Umbilical cord (tissue), 2 donors: ENCODE data around the gene ZNF726. TPM values are rescaled to one million over a fixed set of nuclear protein-coding genes. Genes with fewer than 3 reads are reported as not detected.
"Not testable (repeated sequence)": the region's sequence is repeated elsewhere in the genome, so short reads cannot be mapped to it uniquely, and the experiment has no call there.

ENCODE experiments used
- DNase-seq: peaks from one replicate; pipeline ENCODE4 v3.0.0-alpha.2; 2015; ENCODE audit warnings: low spot score
- total RNA-seq: library from RNA; depleted of rRNA; stranded (reverse); fragments of >200 nt; gene quantifications from one replicate; pipeline ENCODE4 v1.2.3, GENCODE V29; 2014; ENCODE audit warnings: low replicate concordance; ENCODE audit not compliant: insufficient read depth

ZNF726 gene
- total RNA-seq = 12.0 TPM

DNA sequence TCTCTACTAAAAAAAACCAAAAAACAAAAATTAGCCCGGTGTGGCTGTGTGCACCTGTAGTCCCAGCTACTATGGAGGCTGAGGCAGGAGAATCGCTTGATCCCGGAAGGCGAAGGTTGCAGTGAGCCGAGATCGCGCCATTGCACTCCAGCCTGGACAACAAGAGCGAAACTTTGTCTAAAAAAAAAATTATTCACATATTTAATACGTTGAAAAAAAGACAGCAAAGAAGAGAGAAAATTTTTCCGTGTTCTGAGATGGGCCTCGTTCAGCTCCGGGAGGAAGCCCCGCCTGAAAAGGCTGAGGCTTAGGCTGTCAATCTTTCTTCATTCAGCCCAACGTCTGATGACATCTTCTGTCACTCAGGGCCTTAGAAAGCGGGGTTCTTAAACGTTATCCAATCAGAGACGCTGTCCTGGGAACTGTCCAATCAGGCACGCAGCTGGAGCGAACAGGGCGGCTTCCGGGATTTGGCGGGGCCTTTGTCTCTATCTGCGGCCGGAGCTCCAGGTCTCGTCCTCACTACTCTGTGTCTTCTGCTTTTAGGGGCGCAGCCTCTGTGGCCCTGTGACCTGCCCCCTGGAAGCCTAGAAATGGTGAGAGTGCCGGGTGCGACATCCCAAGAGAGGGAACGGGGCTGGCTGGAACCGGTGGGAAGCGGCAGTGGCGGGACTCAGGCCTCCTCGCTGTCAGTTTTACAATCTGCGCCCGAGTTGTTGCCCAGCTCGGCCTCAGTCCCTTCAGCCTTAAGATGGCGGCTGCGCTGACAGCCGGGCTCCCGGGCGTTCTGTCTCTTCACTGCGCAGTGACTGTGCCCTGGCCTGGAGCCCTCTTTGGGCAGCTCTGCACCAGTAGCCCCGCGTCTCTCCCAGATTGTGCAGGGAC is at the start of gene ZNF726:
Gene ZNF726 (plus strand): TSS at position 485 of the 885 bp plus-strand sequence. CDS start 109 bp downstream, at position 594.
- DNase-seq = peak; percentile 97

DNA sequence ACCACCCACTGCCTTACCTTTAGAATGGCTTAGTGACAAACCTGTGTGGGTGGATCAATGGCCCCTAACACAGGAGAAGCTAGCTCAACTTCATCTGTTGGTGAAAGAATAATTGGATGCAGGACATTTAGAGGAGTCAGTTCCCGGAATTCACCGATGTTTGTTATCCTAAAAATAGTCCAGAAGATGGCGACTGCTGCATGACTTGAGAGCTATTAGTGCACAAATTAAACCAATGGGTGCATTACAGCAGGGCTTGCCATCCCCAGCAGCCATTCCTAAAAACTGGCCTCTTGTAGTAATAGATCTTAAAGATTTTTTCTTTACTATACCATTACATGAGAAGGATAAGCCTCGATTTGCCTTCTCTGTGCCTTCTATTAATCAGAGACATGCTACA is 46.8 kb upstream of the ZNF726 start:
- no peak for DNase-seq

- no peak for DNase-seq
Observed at GRCh38 chr19:23868630-23869029, 46.1 kb upstream of the ZNF726 start.

- DNase-seq = no peak
Observed at GRCh38 chr19:23872282-23872919, 42.3 kb upstream of the ZNF726 start.

DNA sequence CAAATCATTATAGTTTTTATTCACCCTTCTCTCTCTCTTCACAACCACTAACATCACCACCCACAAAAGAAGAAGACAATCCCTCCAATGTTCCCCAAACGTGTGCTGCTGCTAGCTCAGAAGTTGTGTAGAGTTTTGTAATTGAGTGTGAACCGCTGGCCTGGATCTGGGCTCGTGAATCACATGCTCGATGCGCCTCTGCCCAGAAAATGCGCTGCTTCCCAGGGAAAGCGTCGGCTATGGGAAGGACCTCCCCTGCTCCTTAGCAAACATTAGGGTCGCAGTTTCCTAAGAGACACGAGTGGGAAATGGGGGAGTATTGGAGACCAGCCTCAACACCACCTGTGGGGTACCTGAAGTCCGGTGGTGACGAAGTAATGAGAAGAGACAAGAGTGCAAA is 38.4 kb upstream of the ZNF726 start:
- no peak for DNase-seq

DNA sequence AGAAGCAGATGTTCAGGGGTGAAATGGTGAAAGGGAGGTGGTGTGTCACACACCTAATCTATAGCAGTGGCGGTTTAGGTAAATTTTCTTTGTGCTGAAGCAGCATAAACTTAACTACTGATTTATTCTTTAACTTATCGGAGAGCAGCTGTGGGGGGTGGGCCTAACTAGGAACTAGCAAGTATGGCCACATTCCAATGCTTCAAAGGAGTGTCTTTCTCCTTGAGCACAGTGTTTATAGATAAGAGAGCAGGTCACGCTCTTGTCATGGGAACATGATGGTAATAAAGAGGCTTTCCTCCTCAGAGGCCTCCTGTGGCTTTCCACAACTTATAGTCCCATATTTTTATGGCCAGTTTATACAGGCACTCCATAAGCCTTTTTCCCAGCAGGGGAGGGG is 37.9 kb upstream of the ZNF726 start:
- DNase-seq = peak; percentile 24

DNA sequence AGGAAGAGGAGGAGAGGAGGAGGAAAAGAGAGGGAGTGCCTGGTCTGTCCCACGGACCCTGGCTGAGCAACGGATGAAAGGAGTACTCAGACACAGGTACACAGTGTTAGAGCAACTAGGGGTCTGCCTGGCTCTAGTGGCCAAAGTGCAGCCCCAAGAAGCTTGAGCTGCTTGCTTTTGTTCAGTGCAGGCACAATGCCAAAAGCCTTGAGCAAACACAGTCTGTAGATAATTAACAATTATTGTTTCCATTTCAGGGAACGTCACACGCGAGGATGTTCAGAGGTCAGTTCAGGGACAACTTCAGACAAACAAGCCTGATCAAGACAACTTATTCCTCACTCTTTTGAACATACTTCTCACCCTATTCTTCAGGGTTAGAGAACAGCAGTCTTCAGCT is 32.2 kb upstream of the ZNF726 start:
- no peak for DNase-seq

- DNase-seq = no peak
Observed at GRCh38 chr19:23884363-23884762, 30.3 kb upstream of the ZNF726 start.

DNA sequence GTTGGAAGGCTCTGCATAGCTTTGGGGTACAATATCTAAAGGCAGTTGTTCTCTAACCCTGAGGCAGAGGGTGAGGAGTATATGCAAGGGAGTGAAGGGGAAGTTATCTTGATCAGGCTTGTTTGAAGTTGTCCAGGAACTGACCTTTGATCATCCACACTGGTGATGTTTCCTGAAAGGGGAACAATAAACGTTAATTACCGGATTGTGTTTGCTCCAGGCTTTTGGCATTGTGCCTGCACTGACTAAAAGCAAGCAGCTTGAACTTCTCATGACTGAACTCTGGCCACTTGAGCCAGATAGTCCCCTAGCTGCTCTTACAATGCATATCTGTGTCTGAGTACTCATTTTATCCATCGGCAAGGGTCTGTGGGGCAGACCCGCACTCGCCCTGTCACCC is 27.0 kb upstream of the ZNF726 start:
- DNase-seq = no peak

- not testable (repeated sequence) for DNase-seq
Observed at GRCh38 chr19:23896096-23896495, 18.6 kb upstream of the ZNF726 start.

DNA sequence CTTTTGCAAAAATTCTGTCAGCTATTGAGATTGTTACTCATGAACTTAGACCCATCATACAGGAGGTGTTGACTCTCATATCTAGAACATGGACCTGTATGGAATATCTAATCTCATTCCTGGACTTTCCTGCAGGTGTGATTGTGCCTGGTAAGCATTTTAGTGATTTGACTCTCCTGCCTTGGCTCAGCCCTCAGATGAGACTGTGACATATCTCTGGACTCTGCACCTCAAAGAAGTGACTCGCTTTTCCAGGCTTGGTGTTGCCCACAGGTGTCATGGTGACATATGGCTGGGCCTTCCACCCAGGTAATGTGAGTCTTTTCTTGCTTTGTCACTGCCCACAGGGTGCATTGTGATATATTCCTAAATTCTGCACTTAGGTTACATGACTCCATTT is 17.8 kb upstream of the ZNF726 start:
- no peak for DNase-seq

DNA sequence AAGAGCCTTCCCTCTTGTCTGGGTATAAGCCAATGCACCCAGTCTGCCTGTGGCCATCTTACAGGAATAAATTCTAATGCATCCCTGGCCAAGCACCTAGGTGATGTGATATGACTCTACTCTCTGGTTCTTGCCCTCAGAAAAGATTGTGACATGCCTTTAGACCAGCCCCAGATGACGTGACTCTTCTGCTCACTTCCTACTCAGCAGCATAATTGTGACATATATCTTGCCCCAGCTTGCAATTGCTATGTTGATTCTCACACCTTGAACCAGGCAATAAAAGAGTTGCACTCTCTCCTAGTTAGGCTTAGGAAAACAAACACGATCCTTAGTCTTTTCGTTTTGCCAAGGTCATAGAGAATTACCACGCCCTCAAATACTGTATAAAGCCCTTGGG is 13.3 kb upstream of the ZNF726 start:
- DNase-seq = no peak

- DNase-seq = no peak
Observed at GRCh38 chr19:23904406-23904805, 10.3 kb upstream of the ZNF726 start.

- no peak for DNase-seq
Observed at GRCh38 chr19:23905771-23906170, 8.9 kb upstream of the ZNF726 start.

DNA sequence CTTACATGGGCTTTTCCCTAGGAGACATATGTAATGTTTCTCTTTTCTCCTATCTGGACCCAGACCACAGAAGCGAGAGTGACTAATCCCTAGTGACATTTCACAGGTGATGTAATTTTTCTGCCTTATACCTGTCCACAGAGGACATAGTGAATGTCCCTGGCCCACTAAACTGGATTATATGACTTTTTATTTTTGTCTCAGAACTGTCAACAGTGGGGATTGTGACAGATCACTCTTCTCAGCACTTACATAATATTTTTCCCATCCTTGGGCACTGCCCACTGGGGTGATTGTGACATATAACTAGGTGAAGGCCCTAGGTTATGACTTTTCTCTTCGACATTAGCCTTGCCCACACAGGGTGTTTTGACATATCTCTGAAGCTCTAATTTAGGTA is 7.9 kb upstream of the ZNF726 start:
- DNase-seq = no peak

DNA sequence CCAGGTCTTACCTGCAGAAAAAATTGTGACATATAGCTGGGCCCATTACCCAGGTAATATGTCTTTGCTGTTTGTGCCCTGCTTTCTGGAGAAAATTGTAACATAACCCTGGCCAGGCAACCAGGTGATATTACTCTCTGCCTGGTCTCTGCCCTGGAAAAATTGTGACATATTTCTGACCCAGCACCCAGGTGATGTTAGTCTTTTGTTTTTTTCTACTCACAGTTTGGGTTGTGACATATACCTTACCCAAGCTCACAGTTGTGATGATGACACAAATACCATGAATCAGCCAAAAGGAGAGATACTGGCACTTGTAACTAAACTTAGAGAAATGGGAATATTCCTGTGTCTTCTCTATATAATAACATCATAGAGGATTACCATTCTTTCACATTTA is 6.5 kb upstream of the ZNF726 start:
- DNase-seq = no peak

DNA sequence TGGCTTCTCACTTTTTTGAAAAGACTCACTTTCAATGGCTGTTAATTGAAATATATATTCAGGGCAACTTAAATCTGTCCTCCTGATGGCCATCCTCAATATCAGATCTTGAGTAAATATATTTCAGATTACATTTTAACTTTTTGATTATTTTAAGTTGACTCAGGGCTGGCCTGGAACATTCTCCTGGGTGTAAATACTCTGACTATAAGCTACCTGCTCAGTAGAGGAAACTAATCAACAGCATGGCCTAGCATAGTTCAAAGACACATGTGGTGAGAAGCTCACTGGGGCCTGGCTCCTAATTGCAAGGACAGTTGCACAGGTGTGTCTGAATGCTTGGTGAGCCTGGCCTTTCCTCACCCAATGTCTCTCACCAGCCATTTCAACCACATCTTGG is 5.5 kb upstream of the ZNF726 start:
- no peak for DNase-seq

GRCh38 chr19:23913931-23914330 is 755 bp upstream of the ZNF726 start:
- no peak for DNase-seq

DNA sequence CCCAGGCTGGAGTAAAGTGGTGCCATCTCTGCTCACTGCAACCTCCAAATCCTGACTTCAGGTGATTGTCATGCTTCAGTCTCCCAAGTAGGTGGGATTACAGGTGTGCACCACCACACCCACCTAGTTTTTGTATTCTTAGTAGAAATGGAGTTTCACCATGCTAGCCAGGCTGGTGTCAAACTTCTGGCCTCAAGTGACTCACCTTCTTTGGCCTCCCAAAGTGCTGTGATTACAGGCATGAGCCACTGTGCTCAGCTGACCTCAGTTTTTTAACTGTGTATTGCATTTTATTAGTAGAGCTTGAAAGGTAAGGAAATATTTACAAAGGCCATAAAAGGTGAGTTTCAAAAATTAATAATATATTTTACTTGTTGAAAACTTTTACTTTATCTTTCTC is 2.3 kb downstream of the ZNF726 start:
- no peak for DNase-seq

DNA sequence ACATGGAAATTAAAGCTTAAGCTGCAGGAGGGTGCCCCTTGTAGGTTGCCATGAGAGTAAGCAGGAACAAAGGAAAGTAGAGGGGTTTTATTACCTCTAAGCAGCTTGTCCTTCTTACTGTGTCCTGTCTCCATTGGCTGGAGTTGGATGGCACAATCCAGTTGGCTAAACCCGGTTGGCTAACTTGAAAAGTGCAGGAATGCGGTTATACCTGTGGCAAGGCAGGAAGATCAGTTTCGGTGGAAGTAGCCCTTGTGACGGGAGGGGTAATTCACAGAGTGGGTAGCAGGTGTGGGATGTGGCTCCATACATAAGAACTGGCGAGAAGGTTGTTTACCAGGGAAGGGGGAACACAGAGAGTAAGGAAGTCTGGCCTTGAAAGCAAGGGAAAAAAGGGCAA is 3.2 kb downstream of the ZNF726 start:
- DNase-seq = peak; percentile 38

DNA sequence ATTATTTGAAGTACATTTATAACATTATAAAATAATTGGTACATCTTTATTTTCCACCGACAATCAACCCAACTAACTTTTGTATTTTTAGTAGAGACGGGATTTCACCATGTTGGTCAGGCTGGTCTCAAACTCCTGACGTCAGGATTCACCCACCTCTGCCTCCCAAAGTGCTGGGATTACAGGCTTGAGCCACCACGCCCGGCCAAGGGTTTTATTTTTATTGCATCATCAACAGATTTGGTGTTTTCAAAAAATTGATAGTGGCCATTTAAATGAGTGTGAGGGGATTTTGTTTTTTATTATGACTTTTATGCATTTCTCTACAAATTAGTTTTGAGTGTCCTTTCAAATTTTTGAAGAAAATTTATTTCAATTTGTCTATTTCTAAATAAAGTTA is 10.6 kb downstream of the ZNF726 start:
- DNase-seq = no peak

DNA sequence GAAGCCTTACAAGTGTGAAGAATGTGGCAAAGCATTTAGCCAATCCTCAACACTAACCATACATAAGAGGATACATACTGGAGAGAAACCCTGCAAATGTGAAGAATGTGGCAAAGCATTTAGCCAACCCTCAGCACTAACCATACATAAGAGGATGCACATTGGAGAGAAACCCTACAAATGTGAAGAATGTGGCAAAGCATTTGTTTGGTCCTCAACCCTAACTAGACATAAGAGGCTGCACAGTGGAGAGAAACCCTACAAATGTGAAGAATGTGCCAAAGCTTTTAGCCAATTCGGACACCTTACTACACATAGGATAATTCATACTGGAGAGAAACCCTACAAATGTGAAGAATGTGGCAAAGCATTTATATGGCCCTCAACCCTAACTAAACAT is 18.2 kb downstream of the ZNF726 start:
- DNase-seq = no peak

- DNase-seq = not testable (repeated sequence)
Observed at GRCh38 chr19:23937031-23937430, 22.3 kb downstream of the ZNF726 start.
